Lung (tissue), 12 donors: ENCODE results near the gene RASAL1. TPM values are rescaled to one million over a fixed set of nuclear protein-coding genes. Genes with fewer than 3 reads are reported as not detected.

ENCODE experiments used
- ATAC-seq: fragments of 200-7000 bp; cut with Tn5 transposase; one replicate; pipeline ENCODE4 v1.9.1; 2020; ENCODE audit warnings: moderate number of reproducible peaks; ENCODE audit not compliant: insufficient read depth, low FRiP score
- DNase-seq, 3 donors: peaks; one replicate each; pipeline ENCODE4 v3.0.0-alpha.2; 2013 to 2017
- H3K27ac ChIP-seq, 2 donors: one replicate each; pipeline ENCODE4 v1.5.1; 2013; ENCODE audit warnings: mild to moderate bottlenecking in 2 of 2, moderate library complexity in 2 of 2, control low read depth in 1 of 2, inconsistent platforms in 1 of 2, low read depth in 1 of 2, low read length in 1 of 2
- H3K27me3 ChIP-seq, 3 donors: one replicate each; pipeline ENCODE4 v1.5.1; 2013; ENCODE audit warnings: low read length in 2 of 3; ENCODE audit not compliant: control insufficient read depth in 3 of 3, insufficient read depth in 3 of 3
- H3K36me3 ChIP-seq, 4 donors: one replicate each; pipeline ENCODE4 v1.5.1; 2013; ENCODE audit warnings: low read length in 4 of 4, mild to moderate bottlenecking in 1 of 4, moderate library complexity in 1 of 4; ENCODE audit not compliant: control insufficient read depth in 4 of 4, insufficient read depth in 4 of 4
- H3K4me1 ChIP-seq, 5 donors: one replicate each; pipeline ENCODE4 v1.5.1; 2013; ENCODE audit warnings: low read length in 5 of 5, mild to moderate bottlenecking in 2 of 5, moderate library complexity in 1 of 5; ENCODE audit not compliant: control insufficient read depth in 5 of 5, insufficient read depth in 5 of 5
- H3K4me3 ChIP-seq: one replicate; pipeline ENCODE4 v1.5.1; 2013; ENCODE audit warnings: mild to moderate bottlenecking, control low read depth, moderate library complexity
- H3K9ac ChIP-seq, 2 donors: one replicate each; pipeline ENCODE4 v1.5.1; 2013; ENCODE audit warnings: low read length in 2 of 2, control low read depth in 1 of 2; ENCODE audit not compliant: insufficient read depth in 1 of 2
- H3K9me3 ChIP-seq, 4 donors: one replicate each; pipeline ENCODE4 v1.5.1; 2013; ENCODE audit warnings: low read length in 3 of 4, mild to moderate bottlenecking in 1 of 4, moderate library complexity in 1 of 4; ENCODE audit not compliant: control insufficient read depth in 4 of 4, insufficient read depth in 3 of 4
- WGBS, 2 donors: extraction: QIAGEN DNeasy Blood & Tissue Kit; methylation state at CpG; one replicate each; pipeline ENCODE4 v1.1.7; 2013; 5-methylcytosine and 5-hydroxymethylcytosine counted together
- polyA plus RNA-seq, 2 donors: library from polyadenylated mRNA; stranded (reverse); fragments of 200-250 nt; gene quantifications; one replicate each; pipeline ENCODE4 v1.2.1, GENCODE V29; 2013
- total RNA-seq, 2 donors: library from RNA; depleted of rRNA in 1 of 2; stranded (reverse); fragments of >200 nt in 1 of 2; gene quantifications; one replicate each; pipeline ENCODE4 v1.2.1, GENCODE V29; 2014 to 2021
- TF ChIP-seq, protein P1 (sequence below): IDR thresholded peaks from 2 replicates; pipeline ENCODE4 v1.5.1; 2012; ENCODE audit warnings: mild to moderate bottlenecking; ENCODE audit errors: control extremely low read depth, extremely low read depth
- donor health status: control.
- donor health status: control.
- donor health status: Bipolar disorder and iron deficiency.
- donor health status: healthy.
- donor health status: DM: yes; HTN: yes; CAD: no.

The RASAL1 gene
- total and polyA plus RNA-seq, 4 donors = 0.09 to 1.8 (median 0.62) TPM

- 75 to 92% methylated on average over 5 of the region's 5 CpGs for WGBS, 2 donors
- Histone ChIP-seq H3K4me1 (peaks cover 0 to 6% (median 0%) of the 10 kb centered on the region in 5 donors), H3K36me3 (no peaks in the 10 kb centered on the region), H3K27ac (no peak overlapping the region), H3K4me3 (no peak overlapping the region), H3K9me3 (peaks cover 0 to 3% (median 0%) of the 10 kb centered on the region in 4 donors), H3K27me3 (no peaks in the 10 kb centered on the region), H3K9ac (no peak overlapping the region)
- ATAC-seq (no peak), DNase-seq (no peak)
- TF ChIP-seq, protein P1, sequence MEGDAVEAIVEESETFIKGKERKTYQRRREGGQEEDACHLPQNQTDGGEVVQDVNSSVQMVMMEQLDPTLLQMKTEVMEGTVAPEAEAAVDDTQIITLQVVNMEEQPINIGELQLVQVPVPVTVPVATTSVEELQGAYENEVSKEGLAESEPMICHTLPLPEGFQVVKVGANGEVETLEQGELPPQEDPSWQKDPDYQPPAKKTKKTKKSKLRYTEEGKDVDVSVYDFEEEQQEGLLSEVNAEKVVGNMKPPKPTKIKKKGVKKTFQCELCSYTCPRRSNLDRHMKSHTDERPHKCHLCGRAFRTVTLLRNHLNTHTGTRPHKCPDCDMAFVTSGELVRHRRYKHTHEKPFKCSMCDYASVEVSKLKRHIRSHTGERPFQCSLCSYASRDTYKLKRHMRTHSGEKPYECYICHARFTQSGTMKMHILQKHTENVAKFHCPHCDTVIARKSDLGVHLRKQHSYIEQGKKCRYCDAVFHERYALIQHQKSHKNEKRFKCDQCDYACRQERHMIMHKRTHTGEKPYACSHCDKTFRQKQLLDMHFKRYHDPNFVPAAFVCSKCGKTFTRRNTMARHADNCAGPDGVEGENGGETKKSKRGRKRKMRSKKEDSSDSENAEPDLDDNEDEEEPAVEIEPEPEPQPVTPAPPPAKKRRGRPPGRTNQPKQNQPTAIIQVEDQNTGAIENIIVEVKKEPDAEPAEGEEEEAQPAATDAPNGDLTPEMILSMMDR = no peak
Observed at GRCh38 chr12:113144806-113145205, 9.2 kb upstream of the RASAL1 start.

- Histone ChIP-seq H3K4me3 (no peak overlapping the region), H3K9me3 (peaks cover 0 to 3% (median 0%) of the 10 kb centered on the region in 4 donors), H3K27ac (no peak overlapping the region), H3K36me3 (no peaks in the 10 kb centered on the region), H3K9ac (no peak overlapping the region), H3K27me3 (no peaks in the 10 kb centered on the region), H3K4me1 (no peaks in the 10 kb centered on the region)
- DNase-seq = no peak
- TF ChIP-seq, protein P1 = no peak
- ATAC-seq = no peak
- 94% methylated on average over 8 of the region's 8 CpGs for WGBS, 2 donors
Observed at GRCh38 chr12:113143959-113144358, 8.4 kb upstream of the RASAL1 start.

DNA sequence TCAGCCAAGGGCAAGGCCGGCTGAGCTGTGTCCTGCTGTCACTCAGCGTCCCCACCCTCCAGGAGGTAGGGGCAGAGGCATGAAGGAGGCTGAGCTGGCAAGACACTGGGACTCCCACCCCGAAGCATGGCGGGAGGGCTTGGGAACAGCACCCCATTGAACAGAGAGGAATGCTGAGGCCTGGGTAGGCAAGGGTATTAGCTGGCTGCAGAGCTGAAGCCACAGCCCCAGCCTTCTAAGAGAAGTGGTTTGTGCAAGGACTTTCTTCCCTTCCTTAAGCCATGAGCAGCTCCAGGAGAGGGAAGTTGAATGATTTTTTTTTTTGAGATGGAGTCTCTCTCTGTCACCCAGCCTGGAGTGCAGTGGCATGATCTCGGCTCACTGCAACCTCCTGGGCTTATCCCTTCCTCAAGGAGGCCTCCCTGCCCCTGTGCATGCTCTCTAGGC is 7.3 kb upstream of the RASAL1 start:
- no peak for ATAC-seq
- H3K9ac ChIP-seq = no peak overlapping the region
- no peak for DNase-seq
- H3K4me3 ChIP-seq = no peak overlapping the region
- WGBS, 2 donors = 51 to 61% methylated on average over 5 of the region's 5 CpGs
- H3K9me3 ChIP-seq = peaks cover 0 to 3% (median 0%) of the 10 kb centered on the region in 4 donors
- peak overlapping the region in 1 of 2 donors; percentile 58 for H3K27ac ChIP-seq
- H3K4me1 ChIP-seq = no peaks in the 10 kb centered on the region
- H3K27me3 ChIP-seq = no peaks in the 10 kb centered on the region
- TF ChIP-seq, protein P1 = no peak
- H3K36me3 ChIP-seq = no peaks in the 10 kb centered on the region
